Measurements from ENCODE around the gene AXDND1.
"Not testable (repeated sequence)": the region's sequence is repeated elsewhere in the genome, so short reads cannot be mapped to it uniquely, and the experiment has no call there.

Gene AXDND1, protein sequence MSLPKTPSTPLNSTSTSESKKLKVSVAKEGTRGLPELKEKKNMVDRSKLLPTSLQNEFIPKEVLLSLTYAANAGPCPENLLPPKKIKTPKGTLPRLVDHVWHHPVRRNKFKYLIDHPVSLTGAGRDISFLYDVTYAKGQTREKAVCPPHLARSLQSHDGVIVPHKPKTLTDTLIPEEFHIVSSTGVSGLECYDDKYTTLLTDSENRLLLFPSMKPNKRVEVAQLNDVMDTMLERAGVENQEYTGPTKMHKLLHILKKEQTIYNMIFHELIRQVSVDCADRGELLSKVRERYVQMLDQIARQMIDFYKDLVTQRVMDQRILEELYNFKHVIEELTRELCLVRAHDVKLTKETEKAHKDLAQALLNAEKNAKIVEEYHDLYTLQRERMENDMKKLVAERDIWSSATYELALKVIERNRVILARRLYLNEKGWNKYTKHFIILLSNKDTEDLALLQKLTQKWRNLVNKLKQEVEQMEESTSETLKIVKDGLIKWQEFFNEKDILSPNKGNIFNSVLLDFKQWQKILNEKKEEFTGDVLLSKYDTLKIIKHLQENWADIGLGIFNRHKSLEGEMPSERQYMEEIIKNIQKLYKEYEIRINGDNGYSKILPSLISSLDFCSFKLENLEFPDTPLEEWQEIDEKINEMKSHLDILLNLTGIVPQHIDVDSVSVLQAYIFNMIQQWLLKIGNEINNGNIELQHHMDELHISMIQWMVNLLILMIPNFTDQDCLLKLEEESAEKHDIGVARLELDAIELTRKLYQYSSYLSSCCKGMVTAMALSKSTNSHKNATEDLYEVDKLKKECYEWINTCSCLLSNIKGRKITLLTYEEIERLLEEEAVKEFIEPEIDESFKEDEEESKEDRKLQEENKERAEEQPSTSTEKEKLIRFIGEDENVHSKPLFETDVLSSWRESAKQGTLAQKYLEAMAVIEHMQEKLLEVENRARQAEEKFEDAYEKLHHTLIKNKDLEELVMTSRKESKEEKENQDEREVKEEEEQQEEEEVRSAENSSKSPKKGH

GRCh38 chr1:179365342-179366092 lies at the start of gene AXDND1:
Gene AXDND1 (plus strand): TSS chr1:179365971. CDS start chr1:179366510, 539 bp downstream.
- peak; percentile 94 for DNase-seq

GRCh38 chr1:179318491-179318890 lies 47.3 kb upstream of the AXDND1 start:
- peak; percentile 50 for DNase-seq

DNA sequence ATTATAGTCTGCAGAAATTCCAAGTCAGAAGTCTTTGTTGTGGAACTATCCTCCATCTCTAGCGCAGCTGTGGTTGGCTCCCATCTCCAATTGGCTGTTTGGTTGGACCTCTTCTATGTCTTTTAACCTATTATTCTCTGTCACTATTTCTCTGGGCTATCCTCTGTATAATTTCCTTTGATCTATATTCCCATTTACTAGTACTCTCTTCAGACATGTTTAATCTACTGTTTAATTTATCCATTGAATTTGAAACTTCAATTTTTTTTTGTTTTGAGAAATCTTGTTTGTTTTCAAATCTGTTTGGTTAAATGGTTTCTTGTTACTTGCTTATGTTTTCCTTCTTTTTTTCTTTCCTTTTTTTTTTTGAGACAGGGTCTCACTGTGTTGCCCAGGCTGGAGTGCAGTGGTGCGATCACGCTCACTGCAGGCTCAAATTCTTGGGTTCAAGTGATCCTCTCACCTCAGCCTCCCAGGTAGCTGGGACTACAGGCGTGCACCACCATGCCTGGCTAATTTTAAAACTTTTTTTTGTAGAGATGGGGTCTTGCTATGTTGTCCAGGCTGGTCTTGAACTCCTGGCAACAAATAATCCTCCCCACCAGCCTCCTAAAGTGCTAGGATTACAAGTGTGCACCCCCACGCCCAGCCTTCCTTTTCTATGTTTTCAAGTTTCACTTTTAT lies 44.1 kb upstream of the AXDND1 start:
- DNase-seq: peak; percentile 30

DNA sequence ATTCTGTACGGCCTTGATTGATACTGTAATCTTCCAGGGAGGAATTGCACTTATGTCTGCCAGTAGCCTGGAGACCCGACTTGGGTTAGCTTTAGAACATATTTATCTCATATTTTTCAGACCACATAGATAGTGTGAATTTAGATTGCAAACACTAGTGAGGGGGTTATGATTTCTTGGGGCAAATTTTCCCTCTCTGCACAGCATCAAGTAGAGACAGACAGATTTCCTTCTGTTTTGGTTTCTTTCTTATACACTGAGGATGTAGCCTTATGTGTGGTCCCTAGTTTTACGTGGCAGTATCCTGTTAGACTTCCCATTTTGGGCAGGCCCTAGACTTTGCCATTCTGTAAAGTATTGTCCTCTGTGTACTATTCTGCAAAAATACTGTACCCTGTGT lies 43.2 kb upstream of the AXDND1 start:
- peak; percentile 57 for DNase-seq

DNA sequence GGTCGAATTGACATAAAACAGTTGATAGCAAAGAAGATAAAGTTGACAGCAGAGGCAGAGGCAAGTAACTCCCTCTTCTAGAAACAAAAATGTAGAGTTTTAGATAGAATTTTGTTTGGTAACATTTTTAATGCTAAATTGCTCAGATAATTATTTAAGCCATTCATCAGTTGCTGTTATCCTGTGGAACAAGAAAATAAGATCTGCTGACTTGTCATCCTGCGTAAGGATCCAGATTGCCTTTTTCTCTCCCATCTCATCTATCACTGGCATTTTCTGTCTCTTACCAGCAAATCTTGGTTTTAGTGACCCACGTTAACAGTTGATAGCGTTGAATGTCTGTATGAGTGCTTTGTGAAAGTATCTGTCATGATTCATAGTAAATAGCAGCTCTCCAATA lies 42.3 kb upstream of the AXDND1 start:
- DNase-seq: no peak

DNA sequence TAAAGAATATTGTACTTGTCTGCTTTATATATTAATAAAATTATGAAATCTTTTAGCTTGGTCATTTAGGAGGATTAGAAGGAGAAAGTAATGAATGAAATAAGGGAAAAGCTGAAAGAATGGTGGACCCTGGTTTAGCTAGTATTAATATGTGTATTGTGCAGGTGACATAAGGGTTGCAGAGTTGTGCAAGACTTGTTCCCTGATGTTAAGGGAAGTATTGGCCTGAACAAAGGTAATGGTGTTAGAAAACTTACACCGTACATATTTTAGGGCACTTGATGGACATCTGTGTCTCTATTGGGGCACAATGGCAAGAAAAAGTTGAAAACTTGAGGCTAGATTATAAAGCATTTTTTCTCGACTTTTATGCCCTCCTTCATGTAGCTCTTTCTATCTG lies 39.9 kb upstream of the AXDND1 start:
- DNase-seq: no peak

GRCh38 chr1:179326746-179327145 lies 39.0 kb upstream of the AXDND1 start:
- no peak for DNase-seq

DNA sequence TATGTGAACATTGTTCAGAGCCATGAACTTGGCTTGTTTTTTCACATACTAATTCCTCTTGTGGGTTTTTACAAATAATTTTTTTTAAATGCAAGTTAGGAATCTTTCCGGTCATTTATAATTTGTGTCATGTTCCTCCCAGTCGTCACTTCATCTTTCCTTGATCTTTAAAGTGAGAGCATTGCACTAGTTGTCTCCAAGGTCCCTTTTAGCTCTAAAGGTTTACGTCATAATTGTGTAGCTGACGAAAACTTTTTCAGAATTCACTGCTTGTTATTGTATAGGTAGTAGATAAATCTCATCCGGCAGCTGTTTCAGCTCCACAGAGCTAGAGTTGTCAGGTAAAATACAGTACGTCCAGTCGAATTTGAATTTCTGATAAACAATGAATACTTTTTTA lies 38.6 kb upstream of the AXDND1 start:
- DNase-seq: peak; percentile 62

- peak; percentile 95 for DNase-seq
These were observed 38.1 kb upstream of the AXDND1 start for GRCh38 chr1:179327679-179328078.

DNA sequence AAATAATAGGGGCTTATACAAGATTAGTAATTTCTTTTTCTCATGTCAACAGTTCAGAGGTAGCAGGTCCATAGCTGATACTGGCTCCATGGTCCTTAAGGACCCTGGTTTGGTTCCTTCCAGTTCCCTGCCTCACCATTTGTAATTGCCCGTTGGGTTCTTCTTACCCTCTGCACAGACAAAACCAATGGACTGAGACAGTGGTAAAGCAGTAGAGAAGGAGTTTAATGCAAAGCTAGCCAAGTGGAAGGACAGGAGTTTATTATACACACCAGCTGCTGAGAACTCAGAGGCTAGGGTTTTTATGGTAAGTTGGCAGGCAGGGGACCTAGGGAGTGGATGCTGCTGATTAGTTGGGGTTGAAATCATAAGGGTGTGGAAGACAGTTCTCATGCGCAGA lies 35.9 kb upstream of the AXDND1 start:
- no peak for DNase-seq

DNA sequence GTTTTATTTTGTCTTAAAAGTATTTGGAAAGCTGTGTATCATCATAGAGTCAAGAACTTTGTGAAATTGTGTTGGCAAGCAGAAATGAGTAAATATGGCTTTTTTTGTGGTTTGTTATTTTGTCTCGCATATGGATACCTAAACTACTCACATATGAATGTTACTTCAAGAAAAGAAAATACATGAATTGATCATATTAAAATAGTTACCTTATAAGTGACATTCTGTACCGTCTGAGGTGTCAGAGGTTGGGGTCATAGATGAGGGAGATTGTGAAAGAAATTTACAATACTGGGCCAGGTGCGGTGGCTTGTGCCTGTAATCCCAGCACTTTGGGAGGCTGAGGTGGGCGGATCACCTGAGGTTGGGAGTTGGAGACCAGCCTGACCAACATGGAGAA lies 31.3 kb upstream of the AXDND1 start:
- no peak for DNase-seq

DNA sequence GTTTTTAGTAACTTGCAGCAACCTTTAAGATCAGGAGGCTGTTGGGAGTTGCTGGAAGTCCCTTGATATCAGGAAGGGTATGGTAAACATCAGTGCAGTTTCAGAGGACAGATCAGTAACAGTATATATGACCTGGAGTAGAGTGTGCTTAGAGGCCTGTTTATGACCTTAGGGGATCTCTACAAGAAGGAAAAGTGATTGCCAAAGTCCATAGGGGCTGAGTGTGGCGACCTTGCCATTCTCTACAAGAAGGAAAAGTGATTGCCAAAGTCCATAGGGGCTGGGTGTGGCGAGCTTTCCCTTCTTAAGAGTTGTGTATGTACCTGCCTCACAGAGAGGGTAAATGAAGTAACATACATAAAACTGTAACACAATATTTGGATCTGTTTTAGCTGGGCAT lies 28.5 kb upstream of the AXDND1 start:
- DNase-seq: no peak

DNA sequence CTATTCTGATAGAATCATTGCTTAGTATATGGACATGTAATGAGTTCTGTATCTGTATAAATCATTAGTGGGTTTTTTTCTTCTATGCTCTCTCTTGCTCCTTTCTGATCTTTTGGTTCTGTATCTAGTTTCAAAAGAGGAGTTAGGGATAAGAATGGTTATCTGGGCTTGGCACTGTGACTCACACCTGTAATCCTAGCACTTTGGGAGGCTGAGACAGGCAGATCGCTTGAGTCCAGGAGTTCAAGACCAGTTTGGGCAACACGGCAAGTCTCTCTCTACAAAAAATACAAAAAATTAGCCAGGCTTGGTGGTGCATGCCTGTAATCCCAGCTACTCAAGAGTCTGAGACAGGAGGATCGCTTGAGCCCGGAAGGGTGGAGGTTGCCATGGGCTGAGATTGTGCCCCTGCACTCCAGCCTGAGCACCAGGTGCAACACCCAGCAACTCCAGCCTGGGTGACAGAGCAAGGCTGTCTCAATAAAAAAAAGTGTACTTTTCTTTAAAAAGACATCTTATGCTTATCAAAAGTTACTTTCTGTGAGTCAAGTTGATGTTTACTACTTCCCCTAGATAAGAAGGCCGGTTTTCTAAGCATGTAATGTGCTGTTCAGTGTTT lies 27.7 kb upstream of the AXDND1 start:
- DNase-seq: no peak

- DNase-seq: peak; percentile 75
These were observed 24.9 kb upstream of the AXDND1 start for GRCh38 chr1:179340918-179341317.

GRCh38 chr1:179341943-179342547 lies 23.7 kb upstream of the AXDND1 start:
- DNase-seq: no peak

DNA sequence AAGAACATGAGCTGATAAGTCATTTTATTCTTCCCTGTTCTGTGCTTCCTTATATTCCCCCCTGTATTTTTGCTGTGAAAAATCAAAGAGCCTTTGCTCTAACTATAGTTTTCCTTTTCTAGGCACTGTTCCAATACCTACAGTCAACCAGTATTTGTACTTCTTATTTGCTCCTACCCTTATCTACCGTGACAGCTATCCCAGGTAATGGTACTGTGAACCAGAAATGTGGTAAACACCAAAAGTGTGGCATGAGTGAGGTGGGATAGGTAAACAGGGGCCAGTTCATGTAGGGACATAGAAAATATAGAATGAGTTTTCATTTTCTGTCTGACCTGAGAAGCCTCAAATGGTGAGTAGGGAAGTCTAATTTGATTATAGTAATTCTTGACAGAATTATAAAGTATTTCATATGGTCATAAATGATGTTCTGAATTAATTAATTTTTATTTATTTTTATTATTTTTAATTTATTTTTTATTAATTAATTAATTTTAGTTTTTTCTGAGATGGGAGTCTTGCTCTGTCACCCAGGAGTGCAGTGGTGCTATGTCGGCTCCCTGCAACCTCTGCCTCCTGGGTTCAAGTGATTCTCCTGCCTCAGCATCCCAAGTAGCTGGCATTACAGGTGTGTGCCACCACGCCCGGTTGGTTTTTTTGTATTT lies 22.9 kb upstream of the AXDND1 start:
- no peak for DNase-seq

- no peak for DNase-seq
These were observed 14.5 kb upstream of the AXDND1 start for GRCh38 chr1:179351281-179351680.

- no peak for DNase-seq
These were observed 13.5 kb upstream of the AXDND1 start for GRCh38 chr1:179352236-179352635.

DNA sequence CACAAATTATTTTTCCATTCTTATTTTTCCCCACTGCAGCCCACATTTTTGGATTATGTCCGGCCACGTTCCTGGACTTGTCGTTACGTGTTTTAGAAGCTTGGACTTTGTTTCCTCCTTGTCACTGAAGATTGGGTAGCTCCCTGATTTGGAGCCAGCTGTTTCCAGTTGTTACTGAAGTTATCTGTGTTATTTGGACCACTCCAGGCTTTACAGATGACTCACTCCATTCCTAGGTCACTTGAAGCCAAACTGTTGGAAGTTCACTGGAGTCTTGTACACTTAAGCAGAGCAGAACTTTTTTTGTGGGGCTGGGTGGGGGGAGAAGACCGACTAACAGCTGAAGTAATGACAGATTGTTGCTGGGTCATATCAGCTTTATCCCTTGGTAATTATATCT lies 12.2 kb upstream of the AXDND1 start:
- DNase-seq: no peak

- not testable (repeated sequence) for DNase-seq
These were observed 4.1 kb upstream of the AXDND1 start for GRCh38 chr1:179361631-179362030.

Measured in inflammatory macrophage treated with lipopolysaccharide for 4 hours (primary cell).